Rectal smooth muscle tissue (tissue), 1 donor: ENCODE data around the gene NKG7.

Experiments used
- H3K27ac ChIP-seq: one replicate; pipeline ENCODE4 v1.7.0; 2013; ENCODE audit warnings: low read depth, low read length, inconsistent platforms
- H3K27me3 ChIP-seq: one replicate; pipeline ENCODE4 v1.7.0; 2013; ENCODE audit warnings: low read length; ENCODE audit not compliant: control insufficient read depth, insufficient read depth
- H3K36me3 ChIP-seq: one replicate; pipeline ENCODE4 v1.7.0; 2013; ENCODE audit warnings: low read length; ENCODE audit not compliant: control insufficient read depth, insufficient read depth
- H3K4me1 ChIP-seq: one replicate; pipeline ENCODE4 v1.7.0; 2013; ENCODE audit warnings: low read length; ENCODE audit not compliant: control insufficient read depth, insufficient read depth
- H3K4me3 ChIP-seq: one replicate; pipeline ENCODE4 v1.7.0; 2013; ENCODE audit warnings: low read length
- H3K9ac ChIP-seq: one replicate; pipeline ENCODE4 v1.7.0; 2013; ENCODE audit warnings: low read length

NKG7 gene

DNA sequence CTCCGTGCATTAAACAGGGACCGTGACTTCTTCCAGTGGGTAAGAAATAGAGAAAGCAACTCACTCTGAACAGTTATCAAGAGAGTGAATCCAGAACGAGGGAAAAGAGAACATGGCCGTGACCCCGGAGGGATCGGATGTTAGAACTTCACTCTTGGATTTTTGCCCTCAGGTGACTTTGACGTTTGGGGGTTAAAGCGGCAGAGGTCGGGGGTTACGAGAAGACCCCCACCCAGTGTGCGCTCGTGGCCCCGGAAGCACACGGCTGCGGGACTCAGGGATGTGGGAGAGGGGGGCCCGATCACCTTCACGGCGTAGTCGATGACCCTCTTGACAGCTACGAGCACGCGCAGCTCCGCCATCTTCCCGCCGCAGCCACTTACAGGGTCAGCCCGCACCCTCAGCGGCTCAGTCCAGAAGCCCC lies 6.5 kb downstream of the NKG7 start, which contains the start of gene ETFB:
TSS of gene ETFB (minus strand) at position 424 of the 424 bp plus-strand sequence. CDS start at position 362, 62 bp downstream.
- Histone ChIP-seq H3K9ac (peak within 1 kb of the TSS; percentile 96), H3K4me3 (peak within 1 kb of the TSS; percentile 98), H3K4me1 (peaks cover 13% of the 10 kb centered on the region), H3K27ac (peak within 1 kb of the TSS; percentile 99), H3K27me3 (no peaks in the 10 kb centered on the region), H3K36me3 (no peaks in the 10 kb centered on the region)

- Histone ChIP-seq H3K4me3 (peak overlapping the region; percentile 98), H3K9ac (peak overlapping the region; percentile 95), H3K27ac (peak overlapping the region; percentile 96), H3K27me3 (no peaks in the 10 kb centered on the region), H3K4me1 (peaks cover 13% of the 10 kb centered on the region), H3K36me3 (no peaks in the 10 kb centered on the region)
These were observed 7.1 kb downstream of the NKG7 start for GRCh38 chr19:51365211-51365964.

GRCh38 chr19:51364200-51365106 lies 8.0 kb downstream of the NKG7 start:
- no peak overlapping the region for H3K4me3 ChIP-seq
- no peak overlapping the region for H3K9ac ChIP-seq
- H3K4me1 ChIP-seq = peaks cover 13% of the 10 kb centered on the region
- no peak overlapping the region for H3K27ac ChIP-seq
- H3K27me3 ChIP-seq = no peaks in the 10 kb centered on the region
- no peaks in the 10 kb centered on the region for H3K36me3 ChIP-seq

DNA sequence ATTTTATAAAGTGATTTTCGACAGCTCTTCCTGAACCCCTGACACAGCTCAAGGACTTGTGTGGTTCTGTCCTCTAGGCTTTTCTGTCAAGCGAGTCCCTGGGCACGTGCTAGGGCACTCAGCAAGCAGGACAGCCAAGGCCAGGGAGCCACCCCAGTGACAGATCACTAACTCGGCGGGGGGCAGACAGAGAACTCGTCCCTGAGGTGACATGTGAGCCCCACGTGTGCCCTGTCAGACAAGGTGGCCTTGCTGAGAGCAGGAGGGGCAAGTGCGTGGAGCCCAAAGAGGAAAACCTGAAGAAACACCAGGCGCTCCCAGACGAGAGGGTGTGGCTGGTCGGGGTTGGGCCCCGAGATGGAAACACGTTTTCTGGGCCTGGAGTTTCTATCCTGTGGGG lies 11.2 kb downstream of the NKG7 start:
- no peaks in the 10 kb centered on the region for H3K36me3 ChIP-seq
- peaks cover 9% of the 10 kb centered on the region for H3K4me1 ChIP-seq
- H3K4me3 ChIP-seq = no peak overlapping the region
- no peaks in the 10 kb centered on the region for H3K27me3 ChIP-seq
- no peak overlapping the region for H3K27ac ChIP-seq
- no peak overlapping the region for H3K9ac ChIP-seq

GRCh38 chr19:51359294-51359693 lies 13.2 kb downstream of the NKG7 start:
- no peaks in the 10 kb centered on the region for H3K27me3 ChIP-seq
- H3K27ac ChIP-seq = no peak overlapping the region
- H3K4me3 ChIP-seq = no peak overlapping the region
- no peaks in the 10 kb centered on the region for H3K4me1 ChIP-seq
- H3K9ac ChIP-seq = no peak overlapping the region
- H3K36me3 ChIP-seq = no peaks in the 10 kb centered on the region

- no peak overlapping the region for H3K9ac ChIP-seq
- no peaks in the 10 kb centered on the region for H3K27me3 ChIP-seq
- no peak overlapping the region for H3K4me3 ChIP-seq
- H3K4me1 ChIP-seq = no peaks in the 10 kb centered on the region
- H3K36me3 ChIP-seq = no peaks in the 10 kb centered on the region
- H3K27ac ChIP-seq = no peak overlapping the region
These were observed 14.5 kb downstream of the NKG7 start for GRCh38 chr19:51357952-51358351.

- H3K9ac ChIP-seq = no peak overlapping the region
- H3K27ac ChIP-seq = no peak overlapping the region
- H3K27me3 ChIP-seq = no peaks in the 10 kb centered on the region
- no peaks in the 10 kb centered on the region for H3K36me3 ChIP-seq
- H3K4me1 ChIP-seq = no peaks in the 10 kb centered on the region
- H3K4me3 ChIP-seq = no peak overlapping the region
These were observed 16.2 kb downstream of the NKG7 start for GRCh38 chr19:51356159-51356801.

DNA sequence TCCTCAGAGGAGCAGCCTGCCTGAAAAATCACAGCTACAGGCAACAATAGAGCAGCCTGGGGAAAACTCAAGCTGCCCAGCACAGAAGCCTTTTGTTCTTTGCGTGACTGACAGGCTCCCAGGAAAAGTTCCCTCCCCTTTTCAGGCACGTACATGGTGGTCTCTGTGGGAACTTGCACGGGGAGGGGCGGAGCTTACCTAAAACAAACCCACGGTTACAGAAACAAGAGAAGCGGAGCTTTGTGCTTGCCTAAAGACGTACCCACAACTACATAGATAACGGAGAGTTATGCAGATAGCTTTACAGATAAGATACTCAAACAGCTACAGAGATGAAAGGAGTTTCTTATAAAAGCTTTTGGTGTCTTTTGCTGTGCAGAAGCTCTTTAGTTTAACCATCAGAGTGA lies 17.7 kb downstream of the NKG7 start:
- Histone ChIP-seq H3K36me3 (no peaks in the 10 kb centered on the region), H3K4me1 (no peaks in the 10 kb centered on the region), H3K27me3 (no peaks in the 10 kb centered on the region), H3K4me3 (no peak overlapping the region), H3K9ac (no peak overlapping the region), H3K27ac (no peak overlapping the region)

DNA sequence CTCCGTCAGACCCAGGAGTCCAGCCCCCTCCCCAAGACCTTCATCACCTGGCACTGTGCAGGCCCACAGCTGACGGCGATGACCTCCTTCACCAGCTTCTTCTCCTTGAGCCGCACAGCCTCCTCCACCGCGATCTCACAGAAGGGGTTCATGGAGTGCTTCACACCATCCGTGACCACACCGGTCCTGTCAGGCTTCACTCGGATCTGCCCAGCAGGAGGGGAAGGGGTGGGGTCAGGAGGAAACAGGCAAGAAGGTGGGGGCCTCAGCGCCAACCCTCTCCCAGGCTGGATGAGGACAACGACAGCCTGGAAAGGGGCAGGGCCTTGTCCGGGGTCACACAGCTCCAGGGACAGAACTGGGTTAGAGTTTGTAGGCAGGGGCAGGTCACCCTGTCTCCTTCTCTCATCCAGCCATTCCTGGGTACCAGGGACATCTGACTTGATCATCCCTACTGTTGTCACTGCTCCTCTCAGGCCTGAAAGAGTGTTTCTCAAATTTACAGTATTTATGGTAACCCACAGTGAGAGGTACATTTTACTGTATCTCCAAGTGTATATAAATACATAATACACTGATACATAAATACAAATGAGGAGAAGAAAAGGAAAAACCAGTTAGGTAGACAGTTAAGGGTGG lies 18.2 kb downstream of the NKG7 start:
- H3K9ac ChIP-seq = no peak overlapping the region
- no peaks in the 10 kb centered on the region for H3K4me1 ChIP-seq
- H3K27ac ChIP-seq = no peak overlapping the region
- no peaks in the 10 kb centered on the region for H3K27me3 ChIP-seq
- H3K4me3 ChIP-seq = no peak overlapping the region
- no peaks in the 10 kb centered on the region for H3K36me3 ChIP-seq

- no peak overlapping the region for H3K27ac ChIP-seq
- no peak overlapping the region for H3K4me3 ChIP-seq
- no peaks in the 10 kb centered on the region for H3K4me1 ChIP-seq
- no peaks in the 10 kb centered on the region for H3K27me3 ChIP-seq
- no peak overlapping the region for H3K9ac ChIP-seq
- H3K36me3 ChIP-seq = no peaks in the 10 kb centered on the region
These were observed 19.6 kb downstream of the NKG7 start for GRCh38 chr19:51352783-51353360.

GRCh38 chr19:51351266-51351990 lies 21.0 kb downstream of the NKG7 start:
- no peak overlapping the region for H3K27ac ChIP-seq
- H3K4me1 ChIP-seq = no peaks in the 10 kb centered on the region
- H3K4me3 ChIP-seq = no peak overlapping the region
- H3K36me3 ChIP-seq = peaks cover 5% of the 10 kb centered on the region
- no peak overlapping the region for H3K9ac ChIP-seq
- no peaks in the 10 kb centered on the region for H3K27me3 ChIP-seq
